GM23338 (cell line): ENCODE results near the gene FAM149B1.

ENCODE experiments used
- EZH2 ChIP-seq: fragments of 200-600 bp; sonication (generic); IDR thresholded peaks from one replicate; pipeline ENCODE4 v1.8.0; 2017; ENCODE audit warnings: antibody characterized with exemption, mild to moderate bottlenecking, low read depth; ENCODE audit not compliant: unreplicated experiment
- EZH2phosphoT487 ChIP-seq: fragments of 200-600 bp; sonication (generic); IDR thresholded peaks from one replicate; pipeline ENCODE4 v1.8.1; 2018; ENCODE audit warnings: antibody characterized with exemption; ENCODE audit not compliant: unreplicated experiment
- JUNB ChIP-seq: IDR thresholded peaks from one replicate; pipeline ENCODE4 v1.6.1; 2016; ENCODE audit warnings: antibody characterized with exemption; ENCODE audit not compliant: unreplicated experiment
- POLR2AphosphoS5 ChIP-seq: IDR thresholded peaks from 2 replicates; pipeline ENCODE4 v1.6.1; 2016; ENCODE audit warnings: antibody characterized with exemption, low read depth
- STAT1 ChIP-seq: IDR thresholded peaks from one replicate; pipeline ENCODE4 v1.6.1; 2016; ENCODE audit warnings: antibody characterized with exemption; ENCODE audit not compliant: unreplicated experiment
- TF ChIP-seq, protein P1 (sequence below), 2 experiments: fragments of 200-600 bp in 1 of 2; sonication (generic) in 1 of 2; conservative IDR thresholded peaks; 2 replicates each; pipeline versions ENCODE4 v1.5.1 to v1.6.1; 2016 to 2017; ENCODE audit warnings: antibody characterized with exemption in 2 of 2, low read depth in 2 of 2, mild to moderate bottlenecking in 2 of 2, moderate library complexity in 1 of 2
- TF ChIP-seq, protein P2 (sequence below): IDR thresholded peaks from one replicate; pipeline ENCODE4 v1.6.1; 2018; ENCODE audit warnings: antibody characterized with exemption; ENCODE audit not compliant: unreplicated experiment
- TF ChIP-seq, protein P3 (sequence below): IDR thresholded peaks from 2 replicates; pipeline ENCODE4 v1.6.1; 2016; ENCODE audit warnings: antibody characterized with exemption

DNA sequence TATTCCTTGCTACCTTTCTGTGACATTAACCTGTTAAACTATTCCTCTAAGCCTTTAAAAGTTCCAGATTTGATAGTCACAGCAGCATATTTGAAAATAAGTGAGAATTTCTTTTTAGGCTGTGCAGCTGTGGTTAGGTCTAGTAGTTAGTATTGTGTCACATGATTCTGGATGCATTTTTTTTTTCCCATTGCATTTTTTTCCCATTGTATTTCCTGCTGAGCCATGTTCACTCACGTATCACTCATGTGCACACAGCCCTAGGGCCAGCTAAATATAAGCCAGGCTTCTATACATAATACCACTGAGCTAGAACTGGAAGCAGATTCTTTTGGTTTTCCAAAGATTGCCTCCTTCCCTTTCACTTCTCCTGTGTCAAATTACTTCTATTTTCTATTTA, 41.8 kb downstream of the FAM149B1 start:
- TF ChIP-seq, protein P1, sequence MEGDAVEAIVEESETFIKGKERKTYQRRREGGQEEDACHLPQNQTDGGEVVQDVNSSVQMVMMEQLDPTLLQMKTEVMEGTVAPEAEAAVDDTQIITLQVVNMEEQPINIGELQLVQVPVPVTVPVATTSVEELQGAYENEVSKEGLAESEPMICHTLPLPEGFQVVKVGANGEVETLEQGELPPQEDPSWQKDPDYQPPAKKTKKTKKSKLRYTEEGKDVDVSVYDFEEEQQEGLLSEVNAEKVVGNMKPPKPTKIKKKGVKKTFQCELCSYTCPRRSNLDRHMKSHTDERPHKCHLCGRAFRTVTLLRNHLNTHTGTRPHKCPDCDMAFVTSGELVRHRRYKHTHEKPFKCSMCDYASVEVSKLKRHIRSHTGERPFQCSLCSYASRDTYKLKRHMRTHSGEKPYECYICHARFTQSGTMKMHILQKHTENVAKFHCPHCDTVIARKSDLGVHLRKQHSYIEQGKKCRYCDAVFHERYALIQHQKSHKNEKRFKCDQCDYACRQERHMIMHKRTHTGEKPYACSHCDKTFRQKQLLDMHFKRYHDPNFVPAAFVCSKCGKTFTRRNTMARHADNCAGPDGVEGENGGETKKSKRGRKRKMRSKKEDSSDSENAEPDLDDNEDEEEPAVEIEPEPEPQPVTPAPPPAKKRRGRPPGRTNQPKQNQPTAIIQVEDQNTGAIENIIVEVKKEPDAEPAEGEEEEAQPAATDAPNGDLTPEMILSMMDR (conservative IDR thresholded peaks at IDR 0.05; ENCODE audit: low read depth in 2 of 2) = no peak
- TF ChIP-seq, protein P2, sequence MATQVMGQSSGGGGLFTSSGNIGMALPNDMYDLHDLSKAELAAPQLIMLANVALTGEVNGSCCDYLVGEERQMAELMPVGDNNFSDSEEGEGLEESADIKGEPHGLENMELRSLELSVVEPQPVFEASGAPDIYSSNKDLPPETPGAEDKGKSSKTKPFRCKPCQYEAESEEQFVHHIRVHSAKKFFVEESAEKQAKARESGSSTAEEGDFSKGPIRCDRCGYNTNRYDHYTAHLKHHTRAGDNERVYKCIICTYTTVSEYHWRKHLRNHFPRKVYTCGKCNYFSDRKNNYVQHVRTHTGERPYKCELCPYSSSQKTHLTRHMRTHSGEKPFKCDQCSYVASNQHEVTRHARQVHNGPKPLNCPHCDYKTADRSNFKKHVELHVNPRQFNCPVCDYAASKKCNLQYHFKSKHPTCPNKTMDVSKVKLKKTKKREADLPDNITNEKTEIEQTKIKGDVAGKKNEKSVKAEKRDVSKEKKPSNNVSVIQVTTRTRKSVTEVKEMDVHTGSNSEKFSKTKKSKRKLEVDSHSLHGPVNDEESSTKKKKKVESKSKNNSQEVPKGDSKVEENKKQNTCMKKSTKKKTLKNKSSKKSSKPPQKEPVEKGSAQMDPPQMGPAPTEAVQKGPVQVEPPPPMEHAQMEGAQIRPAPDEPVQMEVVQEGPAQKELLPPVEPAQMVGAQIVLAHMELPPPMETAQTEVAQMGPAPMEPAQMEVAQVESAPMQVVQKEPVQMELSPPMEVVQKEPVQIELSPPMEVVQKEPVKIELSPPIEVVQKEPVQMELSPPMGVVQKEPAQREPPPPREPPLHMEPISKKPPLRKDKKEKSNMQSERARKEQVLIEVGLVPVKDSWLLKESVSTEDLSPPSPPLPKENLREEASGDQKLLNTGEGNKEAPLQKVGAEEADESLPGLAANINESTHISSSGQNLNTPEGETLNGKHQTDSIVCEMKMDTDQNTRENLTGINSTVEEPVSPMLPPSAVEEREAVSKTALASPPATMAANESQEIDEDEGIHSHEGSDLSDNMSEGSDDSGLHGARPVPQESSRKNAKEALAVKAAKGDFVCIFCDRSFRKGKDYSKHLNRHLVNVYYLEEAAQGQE = no peak
- TF ChIP-seq STAT1 (no peak), POLR2AphosphoS5 (no peak), EZH2 (no peak), JUNB (no peak), EZH2phosphoT487 (no peak)
- TF ChIP-seq, protein P3, sequence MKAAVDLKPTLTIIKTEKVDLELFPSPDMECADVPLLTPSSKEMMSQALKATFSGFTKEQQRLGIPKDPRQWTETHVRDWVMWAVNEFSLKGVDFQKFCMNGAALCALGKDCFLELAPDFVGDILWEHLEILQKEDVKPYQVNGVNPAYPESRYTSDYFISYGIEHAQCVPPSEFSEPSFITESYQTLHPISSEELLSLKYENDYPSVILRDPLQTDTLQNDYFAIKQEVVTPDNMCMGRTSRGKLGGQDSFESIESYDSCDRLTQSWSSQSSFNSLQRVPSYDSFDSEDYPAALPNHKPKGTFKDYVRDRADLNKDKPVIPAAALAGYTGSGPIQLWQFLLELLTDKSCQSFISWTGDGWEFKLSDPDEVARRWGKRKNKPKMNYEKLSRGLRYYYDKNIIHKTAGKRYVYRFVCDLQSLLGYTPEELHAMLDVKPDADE = no peak
